Nasal cavity respiratory epithelium epithelial cell of viscerocranial mucosa (primary cell): ENCODE measurements around the gene GSX2. TPM values are rescaled to one million over a fixed set of nuclear protein-coding genes. Genes with fewer than 3 reads are reported as not detected.

Source experiments
- total RNA-seq: library from RNA; depleted of rRNA; stranded (reverse); fragments of >200 nt; gene quantifications from 2 replicates; pipeline ENCODE4 v1.2.3, GENCODE V29; 2014

Gene GSX2
- total RNA-seq: not detected in 2 replicates

GRCh38 chr4:54099748-54100574 is at the start of gene GSX2:
TSS of gene GSX2 (plus strand) at chr4:54100163. CDS start at chr4:54100345, 182 bp downstream.

GRCh38 chr4:54064317-54065111 is 35.4 kb upstream of the GSX2 start, which contains the start of gene CHIC2:
TSS of gene CHIC2 (minus strand) at chr4:54064605. CDS start at chr4:54064300, 305 bp downstream.

Other genes with a start within 250 kb of the GSX2 start
- gene CHIC2, start 35.6 kb upstream of the GSX2 start, total RNA-seq: 31.5 and 37.9 TPM in 2 replicates
- 0.36 TPM in 1 of 2 replicates, not detected in the other for gene PDGFRA, start 129.1 kb downstream of the GSX2 start, total RNA-seq